GM18505 (cell line): ENCODE data around the gene ARRDC5.
"Not testable (repeated sequence)": the region's sequence is repeated elsewhere in the genome, so short reads cannot be mapped to it uniquely, and the experiment has no call there.

Experiments used
- ATAC-seq: cut with Tn5 transposase; IDR thresholded peaks from one replicate; pipeline ENCODE4 v1.9.1; 2021; ENCODE audit not compliant: unreplicated experiment
- POLR2A ChIP-seq: IDR thresholded peaks from 4 replicates; pipeline ENCODE4 v1.6.1; 2011; ENCODE audit warnings: borderline replicate concordance; ENCODE audit not compliant: insufficient read depth, insufficient read length; ENCODE audit errors: extremely low read depth

The ARRDC5 gene

GRCh38 chr19:4904481-4904880, 1.8 kb upstream of the ARRDC5 start:
- ATAC-seq: no peak
- TF ChIP-seq POLR2A: no peak

- ATAC-seq: not testable (repeated sequence)
Observed at GRCh38 chr19:4900879-4901278, 1.8 kb downstream of the ARRDC5 start.

GRCh38 chr19:4897146-4897545, 5.5 kb downstream of the ARRDC5 start:
- no peak for TF ChIP-seq POLR2A
- no peak for ATAC-seq

GRCh38 chr19:4896372-4896771, 6.3 kb downstream of the ARRDC5 start:
- no peak for ATAC-seq
- TF ChIP-seq POLR2A: no peak

- ATAC-seq: not testable (repeated sequence)
Observed at GRCh38 chr19:4892962-4893361, 9.7 kb downstream of the ARRDC5 start.

- TF ChIP-seq POLR2A: no peak
- ATAC-seq: no peak
Observed at GRCh38 chr19:4891066-4891465, 11.6 kb downstream of the ARRDC5 start.

- no peak for TF ChIP-seq POLR2A
- no peak for ATAC-seq
Observed at GRCh38 chr19:4889034-4889815, 13.5 kb downstream of the ARRDC5 start.

GRCh38 chr19:4887803-4888202, 14.9 kb downstream of the ARRDC5 start:
- not testable (repeated sequence) for ATAC-seq

GRCh38 chr19:4884993-4885392, 17.7 kb downstream of the ARRDC5 start:
- not testable (repeated sequence) for ATAC-seq

- not testable (repeated sequence) for ATAC-seq
Observed at GRCh38 chr19:4882874-4883273, 19.8 kb downstream of the ARRDC5 start.

GRCh38 chr19:4879041-4879440, 23.7 kb downstream of the ARRDC5 start:
- TF ChIP-seq POLR2A: no peak
- ATAC-seq: no peak

GRCh38 chr19:4878491-4878968, 24.2 kb downstream of the ARRDC5 start:
- TF ChIP-seq POLR2A: no peak
- no peak for ATAC-seq

GRCh38 chr19:4877753-4878490, 24.8 kb downstream of the ARRDC5 start:
- ATAC-seq: no peak

GRCh38 chr19:4873930-4874329, 28.8 kb downstream of the ARRDC5 start:
- TF ChIP-seq POLR2A: no peak
- no peak for ATAC-seq

More at GRCh38 chr19:4877753-4878490, 24.8 kb downstream of the ARRDC5 start:
- no peak for TF ChIP-seq POLR2A

GRCh38 chr19:4871711-4872110, 31.0 kb downstream of the ARRDC5 start:
- TF ChIP-seq POLR2A: no peak
- ATAC-seq: no peak
